ENCODE measurements around the gene ARHGAP28.
"Not testable (repeated sequence)": the region's sequence is repeated elsewhere in the genome, so short reads cannot be mapped to it uniquely, and the experiment has no call there.

- TF ChIP-seq CTCF (IDR thresholded peaks at IDR 0.05; ENCODE audit: insufficient read depth, low read length); POLR2AphosphoS5 (IDR thresholded peaks at IDR 0.05; ENCODE audit: low read depth); REST (IDR thresholded peaks at IDR 0.05; ENCODE audit: insufficient replicate concordance, low read depth): not testable (repeated sequence)
These were observed 208.9 kb downstream of the ARHGAP28 start for GRCh38 chr18:6938403-6938802.
